Measurements from ENCODE around the gene ZNF709.
"Not testable (repeated sequence)": the region's sequence is repeated elsewhere in the genome, so short reads cannot be mapped to it uniquely, and the experiment has no call there.

ZNF709 gene

DNA sequence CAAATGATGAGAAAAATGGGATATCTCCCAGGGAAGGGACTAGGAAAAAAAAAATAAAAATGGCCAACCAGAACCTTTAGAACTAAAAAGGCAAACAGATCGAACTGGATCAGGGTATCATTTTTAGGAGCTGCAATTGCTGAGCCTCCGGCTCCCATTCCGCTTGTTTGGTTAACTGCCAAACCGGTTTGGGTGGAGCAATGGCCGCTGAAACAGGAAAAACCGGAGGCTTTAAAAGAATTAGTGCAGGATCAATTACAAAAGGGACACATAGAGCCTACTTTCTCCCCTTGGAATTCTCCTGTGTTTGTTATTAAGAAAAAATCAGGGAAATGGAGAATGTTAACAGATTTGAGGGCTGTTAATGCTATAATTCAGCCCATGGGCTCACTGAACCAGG, 31.1 kb downstream of the ZNF709 start:
- no peak for DNase-seq (ENCODE audit: low read depth)

GRCh38 chr19:12450844-12451243, 33.8 kb downstream of the ZNF709 start:
- no peak for DNase-seq (ENCODE audit: low read depth)

- DNase-seq (ENCODE audit: low read depth): no peak
These were observed 35.8 kb downstream of the ZNF709 start for GRCh38 chr19:12448808-12449207.

- DNase-seq (ENCODE audit: low read depth): peak; percentile 97
These were observed 43.9 kb downstream of the ZNF709 start, which contains the start of gene ZNF443 for GRCh38 chr19:12440541-12441316. TSS of gene ZNF443 (minus strand) at chr19:12441021. CDS start at chr19:12440914, 107 bp downstream.

GRCh38 chr19:12439686-12440540, 44.7 kb downstream of the ZNF709 start:
- DNase-seq (ENCODE audit: low read depth): peak; percentile 38

DNA sequence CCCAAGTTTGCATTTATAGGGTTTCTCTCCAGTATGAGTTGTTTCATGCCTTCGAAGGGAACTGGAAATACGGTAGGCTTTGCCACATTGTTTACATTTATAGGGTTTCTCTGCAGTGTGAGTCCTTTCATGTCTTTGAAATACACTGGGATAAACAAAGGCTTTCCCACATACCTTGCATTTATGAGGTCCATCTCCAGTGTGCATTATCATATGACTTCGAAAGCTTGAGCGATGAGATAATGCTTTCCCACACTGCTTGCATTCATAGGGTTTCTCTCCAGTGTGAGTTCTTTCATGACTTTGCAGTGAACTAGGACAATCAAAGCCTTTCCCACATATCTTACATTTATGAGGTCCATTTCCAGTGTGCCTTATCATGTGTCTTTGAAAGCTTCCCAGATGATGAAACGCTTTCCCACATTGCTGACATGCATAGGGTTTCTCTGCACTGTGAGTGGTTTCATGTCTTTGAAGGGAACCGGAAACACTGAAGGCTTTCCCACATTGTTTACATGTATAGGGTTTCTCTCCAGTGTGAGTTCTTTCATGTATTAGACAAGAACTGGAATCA, 53.8 kb downstream of the ZNF709 start:
- not testable (repeated sequence) for DNase-seq (ENCODE audit: low read depth)

DNA sequence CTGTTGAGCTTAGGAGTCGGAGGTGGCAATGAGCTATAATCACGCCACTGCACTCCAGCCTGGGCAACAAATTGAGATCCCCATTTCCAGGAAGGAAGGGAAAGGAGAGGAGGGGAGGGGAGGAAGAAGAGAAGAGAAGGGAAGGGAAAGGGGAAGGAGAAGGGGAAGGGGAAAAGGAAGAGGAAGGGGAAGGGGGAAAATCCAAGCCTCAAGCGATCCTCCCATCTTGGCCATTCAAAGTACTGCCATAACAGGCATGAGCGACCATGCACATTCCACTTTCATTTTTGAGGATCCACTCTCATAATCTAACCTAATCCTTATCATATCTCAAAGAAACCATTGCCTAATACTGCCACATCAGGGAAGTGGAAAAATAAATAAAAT, 58.7 kb downstream of the ZNF709 start:
- no peak for DNase-seq (ENCODE audit: low read depth)

- no peak for DNase-seq (ENCODE audit: low read depth)
These were observed 59.3 kb downstream of the ZNF709 start for GRCh38 chr19:12425236-12425887.

GRCh38 chr19:12417273-12417672, 67.3 kb downstream of the ZNF709 start:
- not testable (repeated sequence) for DNase-seq (ENCODE audit: low read depth)

- DNase-seq (ENCODE audit: low read depth): no peak
These were observed 72.7 kb downstream of the ZNF709 start for GRCh38 chr19:12411893-12412292.

All from EH (cell line).